HG03064 (cell line): ENCODE measurements around the gene TACSTD2.
A peak's percentile ranks its signal among the peaks of the same experiment; 100 is the strongest.
"Not testable (repeated sequence)": the region's sequence is repeated elsewhere in the genome, so short reads cannot be mapped to it uniquely, and the experiment has no call there.

Source experiments
- ATAC-seq: cut with Tn5 transposase; IDR thresholded peaks from one replicate; pipeline ENCODE4 v1.9.1; 2021; ENCODE audit warnings: low read depth; ENCODE audit not compliant: unreplicated experiment

The TACSTD2 gene

GRCh38 chr1:58588396-58588795 is 11.3 kb upstream of the TACSTD2 start:
- no peak for ATAC-seq

DNA sequence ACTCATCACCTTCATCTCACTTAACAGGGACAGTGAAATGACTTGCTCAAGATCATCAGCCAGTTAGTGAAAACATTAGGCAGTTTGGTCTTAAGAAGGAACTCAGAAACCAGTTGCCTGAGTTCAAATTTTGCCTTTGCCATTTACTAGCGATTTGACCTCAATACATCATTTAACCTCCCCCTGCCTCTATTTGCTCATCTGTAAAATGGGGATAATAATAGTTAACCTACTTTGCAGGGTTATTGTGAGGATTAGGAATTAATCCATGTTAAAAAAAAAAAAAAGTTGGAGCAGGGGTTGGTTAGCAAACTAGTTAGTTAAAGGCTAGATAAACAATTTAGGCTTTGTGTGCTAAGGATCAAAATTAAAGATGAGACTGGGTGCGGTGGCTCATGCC is 10.6 kb upstream of the TACSTD2 start:
- ATAC-seq, result no peak

- ATAC-seq, result no peak
These were observed 9.2 kb upstream of the TACSTD2 start for GRCh38 chr1:58586271-58586670.

GRCh38 chr1:58585581-58586151 is 8.6 kb upstream of the TACSTD2 start:
- ATAC-seq, result no peak

GRCh38 chr1:58585166-58585565 is 8.1 kb upstream of the TACSTD2 start:
- ATAC-seq, result no peak

DNA sequence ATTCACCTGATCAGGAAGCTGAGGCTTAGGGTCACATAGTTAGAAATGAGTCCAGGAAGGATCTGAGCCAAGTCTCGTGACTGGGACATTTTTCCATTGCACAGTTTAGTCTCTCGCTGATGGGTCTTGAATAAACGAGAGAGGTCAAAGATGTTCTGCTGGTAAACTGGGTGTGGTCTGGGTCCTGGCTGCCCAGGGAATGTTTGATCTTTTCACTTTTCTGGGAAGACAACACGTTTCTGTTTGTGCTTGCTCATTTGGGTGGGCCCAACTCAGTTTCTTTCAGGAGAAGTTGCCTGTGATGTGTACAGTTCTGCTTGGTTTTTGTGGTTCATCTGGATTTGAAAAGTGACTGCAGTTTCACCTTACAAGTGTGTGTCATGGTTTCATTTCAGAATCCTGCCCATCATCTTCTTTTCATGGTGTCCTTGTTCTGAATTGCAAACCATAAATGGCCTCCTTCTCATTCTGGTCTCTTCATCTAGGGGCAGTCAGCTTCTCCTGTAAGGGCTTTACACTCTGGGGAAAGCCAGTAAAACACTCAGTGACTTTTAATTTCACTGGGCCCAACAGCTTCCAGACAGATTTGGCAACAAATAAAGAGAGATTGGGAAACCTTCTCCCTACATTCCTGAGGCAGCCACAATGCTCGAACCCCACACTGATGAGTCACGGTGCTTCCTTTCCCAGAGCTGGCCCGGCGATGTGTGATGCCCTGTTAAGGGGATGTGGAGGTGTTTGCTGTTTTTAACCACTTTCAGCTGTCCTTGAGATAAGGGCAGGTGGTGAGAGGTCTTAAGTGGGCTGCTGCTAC is 7.2 kb upstream of the TACSTD2 start:
- no peak for ATAC-seq

- ATAC-seq, result no peak
These were observed 6.4 kb upstream of the TACSTD2 start for GRCh38 chr1:58583496-58583895.

- ATAC-seq, result not testable (repeated sequence)
These were observed 5.1 kb upstream of the TACSTD2 start for GRCh38 chr1:58582143-58582542.

- no peak for ATAC-seq
These were observed 4.6 kb upstream of the TACSTD2 start for GRCh38 chr1:58581641-58582040.

DNA sequence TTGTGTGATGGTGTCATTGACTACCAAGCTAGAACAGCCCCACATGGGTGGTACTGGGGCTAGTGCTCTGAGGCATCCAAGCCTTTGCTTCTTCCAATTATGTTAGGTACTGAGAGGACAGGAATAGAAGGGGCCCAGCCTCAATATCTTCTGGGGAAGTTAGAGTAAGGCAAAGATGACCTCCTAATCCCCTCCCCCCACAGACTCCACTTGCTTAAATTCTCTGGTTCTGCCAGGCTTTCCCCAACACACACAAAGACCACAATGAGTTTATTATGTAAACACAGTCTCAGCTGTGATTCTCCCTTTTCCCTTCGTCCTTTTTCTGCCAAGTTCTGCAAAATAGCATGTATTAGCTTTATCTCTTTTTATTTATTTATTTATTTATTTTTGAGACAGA is 3.1 kb upstream of the TACSTD2 start:
- no peak for ATAC-seq

GRCh38 chr1:58577654-58578030 is 590 bp upstream of the TACSTD2 start:
- no peak for ATAC-seq

GRCh38 chr1:58576325-58576726 is 726 bp downstream of the TACSTD2 start:
- ATAC-seq, result no peak

GRCh38 chr1:58575551-58576324 is 1.3 kb downstream of the TACSTD2 start:
- no peak for ATAC-seq

DNA sequence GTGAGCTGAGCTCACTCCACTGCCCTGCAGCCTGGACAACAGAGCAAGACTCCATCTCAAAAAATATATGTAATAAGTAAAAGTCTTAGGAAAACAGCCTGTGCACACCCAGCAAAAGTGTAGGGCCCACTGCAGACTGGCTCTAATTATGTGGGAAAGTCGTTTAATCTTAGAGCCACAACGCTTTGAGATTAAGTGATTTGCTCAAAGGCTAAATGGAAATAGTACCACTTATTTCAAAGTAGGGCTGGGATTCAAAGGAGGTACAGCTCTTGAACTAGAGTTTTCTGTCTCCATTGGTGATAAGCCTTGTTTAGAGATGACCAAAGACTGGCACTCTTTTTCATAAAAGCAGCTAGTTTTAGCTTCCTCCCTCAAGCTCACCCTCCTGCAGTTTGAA is 2.2 kb downstream of the TACSTD2 start:
- ATAC-seq, result no peak

DNA sequence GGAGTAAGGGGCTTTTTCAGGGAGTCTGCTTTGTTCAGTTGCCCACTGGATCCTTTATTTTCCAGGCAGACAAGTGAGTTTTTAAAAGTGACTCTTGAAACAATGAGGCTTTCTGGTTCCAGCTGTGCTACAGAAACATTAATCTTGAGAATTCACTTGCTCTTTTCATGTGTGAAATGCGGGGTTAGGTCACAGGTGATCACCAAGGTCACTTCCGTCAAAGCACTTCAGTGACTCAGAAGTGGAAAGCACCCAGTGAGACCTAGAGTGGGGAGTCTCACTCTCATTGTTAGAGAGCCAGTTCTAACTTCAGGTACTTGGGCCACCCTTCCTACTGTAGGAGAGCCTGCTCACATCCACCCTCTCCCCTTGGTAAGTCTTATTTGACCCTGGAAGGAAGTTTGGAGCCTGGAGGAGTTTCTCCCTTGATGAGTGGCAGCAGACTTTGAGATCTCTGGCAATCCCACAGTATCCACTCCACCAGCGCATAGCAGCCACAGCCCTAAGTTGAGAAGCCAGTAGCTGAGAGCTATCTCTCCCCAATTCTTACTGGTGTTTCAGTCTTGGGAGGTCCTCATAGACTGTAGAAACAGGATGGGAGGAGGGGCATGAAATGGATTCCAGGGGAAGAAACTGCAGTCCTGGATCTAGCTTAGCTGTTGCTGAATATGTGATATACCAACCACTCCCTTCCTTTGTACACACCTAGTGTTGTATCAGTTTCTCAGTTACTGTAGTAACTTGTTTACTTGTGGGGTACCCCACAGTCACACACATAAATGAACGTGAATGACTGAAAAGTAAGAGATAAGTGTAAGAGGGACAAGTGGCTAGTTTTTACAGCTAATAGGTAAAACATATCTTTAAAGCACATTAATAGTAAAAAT is 3.1 kb downstream of the TACSTD2 start:
- ATAC-seq, result peak; percentile 95

- ATAC-seq, result no peak
These were observed 3.9 kb downstream of the TACSTD2 start for GRCh38 chr1:58573138-58573537.

DNA sequence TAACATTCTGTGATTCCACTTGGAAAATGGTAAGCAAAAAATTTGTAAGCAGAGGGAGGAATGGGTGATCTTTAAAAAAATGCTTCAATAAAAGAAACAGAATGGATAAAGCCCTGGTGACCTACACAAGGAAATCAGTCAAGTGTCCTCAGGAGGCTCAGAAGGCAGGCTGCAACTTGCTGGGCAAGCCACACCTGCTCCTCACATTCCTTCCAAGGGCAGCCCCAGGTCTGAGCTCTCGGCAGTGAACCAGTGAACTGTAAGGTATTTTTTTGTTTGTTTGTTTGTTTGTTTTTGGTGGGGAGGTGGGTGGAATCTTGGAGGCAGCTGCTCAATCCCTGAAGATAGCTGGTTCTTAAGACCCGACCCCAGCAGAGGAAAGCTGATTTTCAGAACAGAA is 4.4 kb downstream of the TACSTD2 start:
- ATAC-seq, result no peak

DNA sequence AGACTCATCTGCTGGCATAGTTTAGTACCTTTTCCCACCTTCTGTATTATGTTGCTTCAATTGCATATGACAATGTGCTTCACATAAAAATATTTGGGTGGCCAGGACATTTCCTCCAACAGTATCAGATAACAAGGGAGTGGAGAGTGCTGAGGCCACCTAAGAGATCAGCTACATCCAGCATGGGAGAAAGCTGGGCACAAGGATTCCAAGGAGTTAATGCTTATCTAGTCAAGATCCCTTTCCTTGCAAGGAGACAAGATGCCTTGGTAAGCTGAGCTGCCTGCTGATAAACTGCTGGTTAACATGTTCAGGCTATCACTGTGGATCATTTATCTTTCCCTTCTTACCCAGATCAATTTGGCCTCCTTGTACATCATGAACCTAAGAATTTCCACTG is 5.4 kb downstream of the TACSTD2 start:
- ATAC-seq, result no peak

GRCh38 chr1:58570817-58571216 is 6.2 kb downstream of the TACSTD2 start:
- ATAC-seq, result no peak

- no peak for ATAC-seq
These were observed 7.0 kb downstream of the TACSTD2 start for GRCh38 chr1:58570094-58570493.

DNA sequence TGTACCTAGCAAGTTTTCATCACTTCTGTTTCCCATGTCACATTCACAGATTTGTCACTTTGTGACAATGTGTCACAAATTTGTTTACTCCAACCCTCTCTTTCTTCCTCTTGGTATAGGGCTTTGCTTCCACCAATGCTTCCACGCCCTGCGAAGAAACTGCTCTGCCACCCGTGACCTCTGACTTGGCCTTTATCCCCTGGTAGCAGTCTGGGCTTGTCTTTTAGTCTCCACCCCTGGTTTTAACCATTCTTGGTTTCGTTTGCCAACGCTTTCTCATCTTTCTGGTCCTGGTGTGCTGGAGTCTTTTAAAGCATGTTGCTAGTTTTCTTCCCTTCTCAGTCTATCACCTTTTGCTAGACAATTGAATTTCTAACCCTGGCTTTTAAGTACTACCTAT is 8.1 kb downstream of the TACSTD2 start:
- no peak for ATAC-seq
